DOHH2 (cell line): ENCODE results near the gene CHML.

Source experiments
- EZH2phosphoT487 ChIP-seq: fragments of 200-600 bp; sonication (generic); IDR thresholded peaks from 2 replicates; pipeline ENCODE4 v1.6.1; 2017; ENCODE audit warnings: borderline replicate concordance, mild to moderate bottlenecking, antibody characterized with exemption, low read length, moderate library complexity, mixed read lengths
- TF ChIP-seq, protein P1 (sequence below): fragments of 200-600 bp; sonication (generic); IDR thresholded peaks from one replicate; pipeline ENCODE4 v1.5.1; 2014; ENCODE audit warnings: antibody characterized with exemption, mild to moderate bottlenecking, low read depth, low read length; ENCODE audit not compliant: poor library complexity, severe bottlenecking

DNA sequence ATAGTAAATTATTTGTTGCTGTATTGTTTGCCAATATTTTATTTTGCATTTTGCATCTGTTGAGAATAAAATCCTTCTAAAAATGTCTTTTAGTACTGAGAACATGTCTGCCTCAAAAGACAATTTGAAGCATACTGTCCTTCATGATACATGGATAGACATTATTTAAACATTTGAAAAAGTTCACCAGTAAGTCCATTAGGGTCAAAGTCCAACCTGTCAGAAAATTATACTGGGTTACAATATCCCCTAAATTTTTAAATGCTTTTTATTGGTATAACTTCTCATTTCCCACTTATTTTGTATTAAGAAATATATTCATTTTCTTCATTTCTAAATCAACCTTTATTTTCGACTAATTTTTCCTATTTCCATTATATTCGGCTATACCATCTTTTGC lies 9.3 kb downstream of the CHML start:
- TF ChIP-seq, protein P1, sequence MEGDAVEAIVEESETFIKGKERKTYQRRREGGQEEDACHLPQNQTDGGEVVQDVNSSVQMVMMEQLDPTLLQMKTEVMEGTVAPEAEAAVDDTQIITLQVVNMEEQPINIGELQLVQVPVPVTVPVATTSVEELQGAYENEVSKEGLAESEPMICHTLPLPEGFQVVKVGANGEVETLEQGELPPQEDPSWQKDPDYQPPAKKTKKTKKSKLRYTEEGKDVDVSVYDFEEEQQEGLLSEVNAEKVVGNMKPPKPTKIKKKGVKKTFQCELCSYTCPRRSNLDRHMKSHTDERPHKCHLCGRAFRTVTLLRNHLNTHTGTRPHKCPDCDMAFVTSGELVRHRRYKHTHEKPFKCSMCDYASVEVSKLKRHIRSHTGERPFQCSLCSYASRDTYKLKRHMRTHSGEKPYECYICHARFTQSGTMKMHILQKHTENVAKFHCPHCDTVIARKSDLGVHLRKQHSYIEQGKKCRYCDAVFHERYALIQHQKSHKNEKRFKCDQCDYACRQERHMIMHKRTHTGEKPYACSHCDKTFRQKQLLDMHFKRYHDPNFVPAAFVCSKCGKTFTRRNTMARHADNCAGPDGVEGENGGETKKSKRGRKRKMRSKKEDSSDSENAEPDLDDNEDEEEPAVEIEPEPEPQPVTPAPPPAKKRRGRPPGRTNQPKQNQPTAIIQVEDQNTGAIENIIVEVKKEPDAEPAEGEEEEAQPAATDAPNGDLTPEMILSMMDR = no peak
- TF ChIP-seq EZH2phosphoT487 = no peak
